ENCODE results near the gene ETV7.
A peak's percentile ranks its signal among the peaks of the same experiment; 100 is the strongest.
"Not testable (repeated sequence)": the region's sequence is repeated elsewhere in the genome, so short reads cannot be mapped to it uniquely, and the experiment has no call there.

Gene ETV7

GRCh38 chr6:36387440-36388303 is at the start of gene ETV7:
Gene ETV7, minus strand, starts transcription at chr6:36387669. Its CDS starts 128 bp downstream, at chr6:36387541.
- peak; percentile 3 for DNase-seq (ENCODE audit: low read depth)

- no peak for DNase-seq (ENCODE audit: low read depth)
Measured at GRCh38 chr6:36436466-36436865, 49.0 kb upstream of the ETV7 start.

- no peak for DNase-seq (ENCODE audit: low read depth)
Measured at GRCh38 chr6:36432151-36432671, 44.7 kb upstream of the ETV7 start.

- no peak for DNase-seq (ENCODE audit: low read depth)
Measured at GRCh38 chr6:36431197-36431596, 43.7 kb upstream of the ETV7 start.

GRCh38 chr6:36430351-36430750 is 42.9 kb upstream of the ETV7 start:
- no peak for DNase-seq (ENCODE audit: low read depth)

- no peak for DNase-seq (ENCODE audit: low read depth)
Measured at GRCh38 chr6:36428911-36429310, 41.4 kb upstream of the ETV7 start.

GRCh38 chr6:36426622-36427021 is 39.2 kb upstream of the ETV7 start:
- DNase-seq (ENCODE audit: low read depth): no peak

GRCh38 chr6:36423101-36423824 is 35.8 kb upstream of the ETV7 start:
- DNase-seq (ENCODE audit: low read depth): peak; percentile 98

- no peak for DNase-seq (ENCODE audit: low read depth)
Measured at GRCh38 chr6:36422714-36423100, 35.2 kb upstream of the ETV7 start.

GRCh38 chr6:36419310-36419709 is 31.8 kb upstream of the ETV7 start:
- DNase-seq (ENCODE audit: low read depth): no peak

GRCh38 chr6:36418558-36418957 is 31.1 kb upstream of the ETV7 start:
- no peak for DNase-seq (ENCODE audit: low read depth)

- no peak for DNase-seq (ENCODE audit: low read depth)
Measured at GRCh38 chr6:36414481-36414880, 27.0 kb upstream of the ETV7 start.

- DNase-seq (ENCODE audit: low read depth): no peak
Measured at GRCh38 chr6:36413489-36414480, 26.3 kb upstream of the ETV7 start.

GRCh38 chr6:36409718-36410117 is 22.2 kb upstream of the ETV7 start:
- not testable (repeated sequence) for DNase-seq (ENCODE audit: low read depth)

- DNase-seq (ENCODE audit: low read depth): no peak
Measured at GRCh38 chr6:36404164-36404563, 16.7 kb upstream of the ETV7 start.

GRCh38 chr6:36402481-36402880 is 15.0 kb upstream of the ETV7 start:
- no peak for DNase-seq (ENCODE audit: low read depth)

- DNase-seq (ENCODE audit: low read depth): no peak
Measured at GRCh38 chr6:36399970-36400369, 12.5 kb upstream of the ETV7 start.

- no peak for DNase-seq (ENCODE audit: low read depth)
Measured at GRCh38 chr6:36392621-36393020, 5.2 kb upstream of the ETV7 start.

GRCh38 chr6:36389353-36389752 is 1.9 kb upstream of the ETV7 start:
- no peak for DNase-seq (ENCODE audit: low read depth)

GRCh38 chr6:36386495-36387439 is 702 bp downstream of the ETV7 start:
- no peak for DNase-seq (ENCODE audit: low read depth)

- DNase-seq (ENCODE audit: low read depth): no peak
Measured at GRCh38 chr6:36384095-36384494, 3.4 kb downstream of the ETV7 start.

Measured in activated T-helper 1 cell treated with Interleukin-2 at 50 U/mL for 16 hours (primary cell).